GM21723 (cell line): Measurements from ENCODE around the gene UNK.

Experiments
- ATAC-seq: cut with Tn5 transposase; IDR thresholded peaks from one replicate; pipeline ENCODE4 v1.9.1; 2021; ENCODE audit warnings: mild to moderate bottlenecking, moderate library complexity; ENCODE audit not compliant: unreplicated experiment

UNK gene, protein sequence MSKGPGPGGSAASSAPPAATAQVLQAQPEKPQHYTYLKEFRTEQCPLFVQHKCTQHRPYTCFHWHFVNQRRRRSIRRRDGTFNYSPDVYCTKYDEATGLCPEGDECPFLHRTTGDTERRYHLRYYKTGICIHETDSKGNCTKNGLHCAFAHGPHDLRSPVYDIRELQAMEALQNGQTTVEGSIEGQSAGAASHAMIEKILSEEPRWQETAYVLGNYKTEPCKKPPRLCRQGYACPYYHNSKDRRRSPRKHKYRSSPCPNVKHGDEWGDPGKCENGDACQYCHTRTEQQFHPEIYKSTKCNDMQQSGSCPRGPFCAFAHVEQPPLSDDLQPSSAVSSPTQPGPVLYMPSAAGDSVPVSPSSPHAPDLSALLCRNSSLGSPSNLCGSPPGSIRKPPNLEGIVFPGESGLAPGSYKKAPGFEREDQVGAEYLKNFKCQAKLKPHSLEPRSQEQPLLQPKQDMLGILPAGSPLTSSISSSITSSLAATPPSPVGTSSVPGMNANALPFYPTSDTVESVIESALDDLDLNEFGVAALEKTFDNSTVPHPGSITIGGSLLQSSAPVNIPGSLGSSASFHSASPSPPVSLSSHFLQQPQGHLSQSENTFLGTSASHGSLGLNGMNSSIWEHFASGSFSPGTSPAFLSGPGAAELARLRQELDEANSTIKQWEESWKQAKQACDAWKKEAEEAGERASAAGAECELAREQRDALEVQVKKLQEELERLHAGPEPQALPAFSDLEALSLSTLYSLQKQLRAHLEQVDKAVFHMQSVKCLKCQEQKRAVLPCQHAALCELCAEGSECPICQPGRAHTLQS

DNA sequence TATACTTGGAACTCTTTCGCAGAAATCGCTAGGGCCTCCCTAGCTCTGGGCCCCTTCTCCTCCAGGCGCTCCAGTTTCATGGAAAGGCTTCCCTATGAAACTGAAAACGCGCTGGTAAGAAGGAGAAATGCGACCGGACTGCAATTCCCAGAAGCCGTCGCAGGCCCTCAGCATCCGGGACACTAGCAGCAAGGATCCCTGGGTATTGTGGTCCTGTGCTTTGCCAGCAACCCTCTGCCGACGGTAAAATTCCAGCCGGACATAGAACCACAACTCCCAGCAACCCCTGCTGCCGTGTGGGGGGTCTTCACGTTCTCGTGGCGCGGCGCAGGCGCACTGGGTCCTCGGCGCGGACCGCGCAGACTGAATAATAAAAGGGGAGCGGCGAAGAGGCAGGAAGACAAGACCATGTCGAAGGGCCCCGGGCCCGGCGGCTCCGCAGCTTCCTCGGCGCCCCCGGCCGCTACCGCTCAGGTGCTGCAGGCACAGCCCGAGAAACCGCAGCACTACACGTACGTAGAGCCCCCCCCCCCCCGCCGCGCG is at the start of gene UNK:
UNK (plus strand) TSS at position 334 of the 543 bp plus-strand sequence; CDS start at position 409, 75 bp downstream.
- peak; percentile 60 for ATAC-seq

DNA sequence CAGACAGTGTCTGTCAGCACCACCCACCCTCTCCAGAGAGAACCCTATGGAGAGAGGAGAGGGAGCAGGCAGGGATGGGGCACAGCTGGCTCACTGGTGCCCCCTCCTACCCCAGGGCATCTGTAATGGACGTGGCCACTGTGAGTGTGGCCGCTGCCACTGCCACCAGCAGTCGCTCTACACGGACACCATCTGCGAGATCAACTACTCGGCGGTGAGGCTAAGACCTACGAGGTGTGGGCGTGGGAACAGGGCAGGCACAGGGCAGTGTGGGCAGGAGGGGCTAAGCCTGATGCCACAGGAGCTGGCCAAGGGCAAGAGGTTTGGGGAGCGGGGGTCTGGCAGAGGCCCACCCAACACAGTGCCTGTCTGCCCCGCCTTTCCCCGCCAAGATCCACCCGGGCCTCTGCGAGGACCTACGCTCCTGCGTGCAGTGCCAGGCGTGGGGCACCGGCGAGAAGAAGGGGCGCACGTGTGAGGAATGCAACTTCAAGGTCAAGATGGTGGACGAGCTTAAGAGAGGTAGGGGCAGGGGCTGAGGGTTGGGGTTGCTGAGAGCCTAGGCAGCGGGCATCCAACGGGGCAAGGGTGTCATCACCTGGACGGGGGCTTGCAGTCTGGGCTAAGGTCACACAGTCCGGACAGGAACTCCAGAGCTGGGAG is 48.3 kb upstream of the UNK start:
- ATAC-seq, result no peak

DNA sequence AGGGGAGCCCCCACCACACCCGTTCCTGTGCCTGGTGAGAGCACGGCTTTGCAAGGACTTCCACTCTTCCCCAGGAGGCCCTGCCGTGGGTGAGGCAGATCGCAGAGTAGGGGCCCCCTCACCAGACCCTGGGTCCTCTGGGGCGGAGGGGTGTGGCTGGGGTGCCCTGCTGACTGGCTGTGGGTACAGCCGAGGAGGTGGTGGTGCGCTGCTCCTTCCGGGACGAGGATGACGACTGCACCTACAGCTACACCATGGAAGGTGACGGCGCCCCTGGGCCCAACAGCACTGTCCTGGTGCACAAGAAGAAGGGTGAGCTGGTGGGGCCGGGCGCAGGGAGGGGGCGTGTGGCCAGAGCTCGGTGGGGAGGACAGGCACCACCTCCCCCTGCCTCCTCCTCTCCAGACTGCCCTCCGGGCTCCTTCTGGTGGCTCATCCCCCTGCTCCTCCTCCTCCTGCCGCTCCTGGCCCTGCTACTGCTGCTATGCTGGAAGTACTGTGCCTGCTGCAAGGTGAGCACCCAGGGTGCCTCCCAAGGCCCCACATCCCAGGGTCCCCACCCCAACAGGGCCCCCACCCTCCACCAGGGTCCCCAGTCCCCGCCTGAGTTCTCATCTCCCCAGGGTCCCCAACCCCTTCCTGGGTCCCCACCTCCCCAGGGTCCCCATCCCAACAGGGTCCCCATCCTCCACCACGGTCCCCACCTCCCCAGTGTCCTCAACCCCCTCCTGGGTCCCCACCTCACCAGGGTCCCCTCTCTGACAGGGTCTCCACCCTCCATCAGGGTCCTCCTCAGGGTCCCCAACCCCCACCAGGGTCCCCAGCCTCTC is 47.3 kb upstream of the UNK start:
- no peak for ATAC-seq

GRCh38 chr17:75738218-75738802 is 46.3 kb upstream of the UNK start:
- ATAC-seq, result no peak

- no peak for ATAC-seq
Observed at GRCh38 chr17:75739174-75739573, 45.4 kb upstream of the UNK start.

DNA sequence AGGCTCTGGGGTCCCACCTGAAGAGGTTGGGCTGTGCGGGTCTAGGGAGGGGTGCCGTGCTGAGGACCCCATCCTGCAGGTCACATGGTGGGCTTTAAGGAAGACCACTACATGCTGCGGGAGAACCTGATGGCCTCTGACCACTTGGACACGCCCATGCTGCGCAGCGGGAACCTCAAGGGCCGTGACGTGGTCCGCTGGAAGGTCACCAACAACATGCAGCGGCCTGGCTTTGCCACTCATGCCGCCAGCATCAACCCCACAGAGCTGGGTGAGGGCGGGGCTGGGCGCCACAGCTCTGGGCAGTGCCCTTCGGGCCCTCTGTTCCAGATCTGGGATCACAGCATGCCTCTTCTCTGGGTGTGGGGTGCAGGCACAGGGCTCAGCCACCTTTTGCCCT is 44.8 kb upstream of the UNK start:
- no peak for ATAC-seq

DNA sequence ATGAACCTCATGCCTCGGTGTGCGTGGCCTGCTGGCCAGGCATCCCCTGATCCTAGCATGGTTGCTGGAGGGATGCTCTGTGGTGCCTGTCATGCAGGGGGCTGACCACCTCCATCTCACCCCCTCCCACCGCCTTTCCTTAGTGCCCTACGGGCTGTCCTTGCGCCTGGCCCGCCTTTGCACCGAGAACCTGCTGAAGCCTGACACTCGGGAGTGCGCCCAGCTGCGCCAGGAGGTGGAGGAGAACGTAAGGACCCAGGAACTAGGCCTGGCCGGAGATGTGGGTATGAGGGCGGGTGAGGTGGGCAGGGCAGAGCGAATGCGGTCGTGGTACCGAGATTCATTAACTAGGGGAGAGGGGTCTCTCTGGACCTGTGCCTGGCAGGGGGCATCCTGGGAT is 44.4 kb upstream of the UNK start:
- ATAC-seq, result no peak

DNA sequence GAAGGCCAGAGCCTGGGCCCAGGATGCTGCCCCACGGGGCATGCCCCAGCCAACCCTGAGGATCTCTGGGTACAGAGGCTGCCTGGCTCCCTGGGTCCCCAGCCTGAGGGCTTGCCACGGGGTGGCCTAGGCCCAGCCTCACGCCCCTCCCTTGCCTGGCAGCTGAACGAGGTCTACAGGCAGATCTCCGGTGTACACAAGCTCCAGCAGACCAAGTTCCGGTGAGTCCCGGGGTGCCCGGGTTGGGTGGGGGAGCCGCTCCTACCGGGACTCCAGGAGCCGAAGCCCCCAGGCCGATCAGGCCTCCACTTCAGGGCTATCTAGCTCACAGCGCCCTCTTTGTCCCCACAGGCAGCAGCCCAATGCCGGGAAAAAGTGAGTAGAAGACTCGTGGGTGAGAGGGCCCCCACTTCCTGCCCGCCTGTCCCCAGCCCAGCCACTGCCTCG is 44.0 kb upstream of the UNK start:
- ATAC-seq, result no peak

DNA sequence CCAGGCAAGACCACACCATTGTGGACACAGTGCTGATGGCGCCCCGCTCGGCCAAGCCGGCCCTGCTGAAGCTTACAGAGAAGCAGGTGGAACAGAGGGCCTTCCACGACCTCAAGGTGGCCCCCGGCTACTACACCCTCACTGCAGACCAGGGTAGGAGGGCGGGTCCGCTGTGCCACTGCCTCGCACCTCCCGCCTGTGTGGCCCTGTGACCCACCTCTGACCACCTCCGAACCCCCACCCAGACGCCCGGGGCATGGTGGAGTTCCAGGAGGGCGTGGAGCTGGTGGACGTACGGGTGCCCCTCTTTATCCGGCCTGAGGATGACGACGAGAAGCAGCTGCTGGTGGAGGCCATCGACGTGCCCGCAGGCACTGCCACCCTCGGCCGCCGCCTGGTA is 42.3 kb upstream of the UNK start:
- ATAC-seq, result no peak

DNA sequence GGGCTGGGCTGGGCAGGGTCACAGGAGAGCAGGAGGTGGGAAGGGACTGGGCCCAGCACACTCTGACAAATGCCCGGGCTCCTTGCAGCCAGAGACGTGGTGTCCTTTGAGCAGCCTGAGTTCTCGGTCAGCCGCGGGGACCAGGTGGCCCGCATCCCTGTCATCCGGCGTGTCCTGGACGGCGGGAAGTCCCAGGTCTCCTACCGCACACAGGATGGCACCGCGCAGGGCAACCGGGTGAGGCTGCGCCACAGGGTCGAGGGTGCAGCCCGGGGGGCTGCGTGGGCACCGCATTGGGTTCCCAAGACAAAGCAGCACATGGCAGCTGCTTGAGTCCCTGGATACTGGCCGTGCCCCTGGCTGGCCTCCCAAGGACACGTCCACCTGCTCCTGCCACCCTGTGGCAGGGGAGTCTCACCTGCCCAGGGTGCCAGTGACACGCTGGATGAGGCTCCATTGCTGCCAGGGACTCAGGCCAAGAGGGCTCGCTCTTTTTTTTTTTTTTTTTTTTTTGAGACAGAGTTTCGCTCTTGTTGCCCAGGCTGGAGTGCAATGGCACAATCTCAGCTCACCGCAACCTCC is 40.9 kb upstream of the UNK start:
- no peak for ATAC-seq

DNA sequence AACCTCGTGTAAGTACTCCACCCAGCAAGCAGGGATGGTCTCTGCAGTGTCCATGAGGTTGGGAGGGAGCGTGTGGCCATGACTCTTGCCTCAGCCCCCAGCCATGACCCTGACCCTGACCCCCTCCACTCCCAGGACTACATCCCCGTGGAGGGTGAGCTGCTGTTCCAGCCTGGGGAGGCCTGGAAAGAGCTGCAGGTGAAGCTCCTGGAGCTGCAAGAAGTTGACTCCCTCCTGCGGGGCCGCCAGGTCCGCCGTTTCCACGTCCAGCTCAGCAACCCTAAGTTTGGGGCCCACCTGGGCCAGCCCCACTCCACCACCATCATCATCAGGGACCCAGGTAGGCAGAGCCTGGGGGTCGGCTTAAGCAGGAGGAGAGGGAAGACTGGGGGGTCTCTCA is 35.9 kb upstream of the UNK start:
- no peak for ATAC-seq

GRCh38 chr17:75749545-75750389 is 34.8 kb upstream of the UNK start:
- ATAC-seq, result no peak

GRCh38 chr17:75750661-75751423 is 33.8 kb upstream of the UNK start:
- no peak for ATAC-seq

- ATAC-seq, result no peak
Observed at GRCh38 chr17:75751676-75752404, 32.8 kb upstream of the UNK start.

GRCh38 chr17:75752405-75752709 is 32.2 kb upstream of the UNK start:
- ATAC-seq, result no peak

DNA sequence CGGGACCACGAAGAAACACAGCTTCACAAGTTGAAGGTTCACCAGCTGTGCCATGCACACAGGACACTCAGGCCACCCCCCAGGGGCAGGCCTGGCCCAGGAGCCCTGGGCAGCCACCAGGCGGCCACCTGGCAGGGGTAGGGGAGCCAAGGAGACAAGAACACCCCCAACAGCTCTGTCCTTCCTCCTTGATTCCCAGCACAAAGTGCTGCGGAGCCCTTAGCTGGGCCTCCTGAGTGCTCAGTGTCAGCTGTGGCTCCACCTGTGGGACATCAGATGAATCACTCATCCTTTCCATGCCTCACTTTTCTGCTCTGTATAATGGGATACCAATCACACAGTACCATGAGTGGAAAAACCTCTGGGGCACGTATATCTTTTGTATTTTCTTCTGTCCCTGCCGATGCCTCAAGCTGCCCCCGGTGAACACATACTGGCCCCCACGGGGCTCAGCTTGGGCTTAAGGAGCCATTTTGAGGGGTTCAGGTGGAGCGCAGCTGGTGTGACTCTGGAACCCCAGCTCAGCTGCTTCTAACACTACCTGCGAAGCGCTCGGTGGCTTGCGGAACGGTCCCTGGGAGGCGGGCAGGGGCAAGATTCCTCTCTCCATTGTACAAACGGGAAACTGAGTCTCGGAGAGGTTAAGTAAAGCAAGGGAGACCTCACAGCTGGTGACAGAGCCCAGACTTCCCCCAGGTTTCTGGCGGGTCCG is 31.6 kb upstream of the UNK start:
- ATAC-seq, result no peak
